ENCODE measurements around the gene CPA4.

DNA sequence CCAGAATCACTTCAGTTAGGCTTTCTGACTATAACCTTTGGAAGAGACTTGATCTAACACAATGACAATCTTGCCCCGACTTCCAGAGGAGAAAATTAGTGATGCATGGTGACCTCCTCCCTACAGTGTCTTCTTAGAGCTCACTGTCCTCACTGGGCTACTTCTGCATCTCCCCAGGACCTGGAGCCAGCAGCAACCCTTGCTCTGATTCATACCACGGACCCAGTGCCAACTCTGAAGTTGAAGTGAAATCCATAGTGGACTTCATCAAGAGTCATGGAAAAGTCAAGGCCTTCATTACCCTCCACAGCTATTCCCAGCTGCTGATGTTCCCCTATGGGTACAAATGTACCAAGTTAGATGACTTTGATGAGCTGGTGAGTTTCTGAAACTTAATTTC, 13.7 kb upstream of the CPA4 start:
- TF ChIP-seq, protein P1, sequence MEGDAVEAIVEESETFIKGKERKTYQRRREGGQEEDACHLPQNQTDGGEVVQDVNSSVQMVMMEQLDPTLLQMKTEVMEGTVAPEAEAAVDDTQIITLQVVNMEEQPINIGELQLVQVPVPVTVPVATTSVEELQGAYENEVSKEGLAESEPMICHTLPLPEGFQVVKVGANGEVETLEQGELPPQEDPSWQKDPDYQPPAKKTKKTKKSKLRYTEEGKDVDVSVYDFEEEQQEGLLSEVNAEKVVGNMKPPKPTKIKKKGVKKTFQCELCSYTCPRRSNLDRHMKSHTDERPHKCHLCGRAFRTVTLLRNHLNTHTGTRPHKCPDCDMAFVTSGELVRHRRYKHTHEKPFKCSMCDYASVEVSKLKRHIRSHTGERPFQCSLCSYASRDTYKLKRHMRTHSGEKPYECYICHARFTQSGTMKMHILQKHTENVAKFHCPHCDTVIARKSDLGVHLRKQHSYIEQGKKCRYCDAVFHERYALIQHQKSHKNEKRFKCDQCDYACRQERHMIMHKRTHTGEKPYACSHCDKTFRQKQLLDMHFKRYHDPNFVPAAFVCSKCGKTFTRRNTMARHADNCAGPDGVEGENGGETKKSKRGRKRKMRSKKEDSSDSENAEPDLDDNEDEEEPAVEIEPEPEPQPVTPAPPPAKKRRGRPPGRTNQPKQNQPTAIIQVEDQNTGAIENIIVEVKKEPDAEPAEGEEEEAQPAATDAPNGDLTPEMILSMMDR (IDR thresholded peaks at IDR 0.05; ENCODE audit: poor library complexity) = no peak
- no peak for TF ChIP-seq EZH2phosphoT487 (IDR thresholded peaks at IDR 0.05; ENCODE audit: low read depth, severe bottlenecking, unreplicated experiment)

Data from hepatocyte (in vitro differentiated cells).